ENCODE results near the gene CCDC60.

CCDC60 gene

GRCh38 chr12:119320678-119321077, 13.9 kb upstream of the CCDC60 start:
- no peak overlapping the region for H3K4me3 ChIP-seq (ENCODE audit: low read depth in 1 of 2, low read length in 1 of 2)
- TF ChIP-seq CTCF (IDR thresholded peaks at IDR 0.05), result no peak
- no peaks in the 10 kb centered on the region for H3K9me3 ChIP-seq
- no peaks in the 10 kb centered on the region for H3K27me3 ChIP-seq
- no peak overlapping the region for H3K27ac ChIP-seq
- H3K36me3 ChIP-seq, result no peaks in the 10 kb centered on the region
- H3K4me1 ChIP-seq (ENCODE audit: control insufficient read depth in 1 of 2, insufficient read depth in 1 of 2, low read depth in 1 of 2, low read length in 1 of 2), result no peaks in the 10 kb centered on the region

- no peak overlapping the region for H3K27ac ChIP-seq
- no peak for TF ChIP-seq CTCF (IDR thresholded peaks at IDR 0.05)
- no peaks in the 10 kb centered on the region for H3K27me3 ChIP-seq
- no peaks in the 10 kb centered on the region for H3K36me3 ChIP-seq
- no peaks in the 10 kb centered on the region for H3K9me3 ChIP-seq
- no peaks in the 10 kb centered on the region for H3K4me1 ChIP-seq (ENCODE audit: control insufficient read depth in 1 of 2, insufficient read depth in 1 of 2, low read depth in 1 of 2, low read length in 1 of 2)
- H3K4me3 ChIP-seq (ENCODE audit: low read depth in 1 of 2, low read length in 1 of 2), result no peak overlapping the region
Observed at GRCh38 chr12:119322301-119322723, 12.2 kb upstream of the CCDC60 start.

GRCh38 chr12:119325813-119326212, 8.7 kb upstream of the CCDC60 start:
- no peaks in the 10 kb centered on the region for H3K9me3 ChIP-seq
- H3K27me3 ChIP-seq, result no peaks in the 10 kb centered on the region
- no peak overlapping the region for H3K4me3 ChIP-seq (ENCODE audit: low read depth in 1 of 2, low read length in 1 of 2)
- no peak for TF ChIP-seq CTCF (IDR thresholded peaks at IDR 0.05)
- no peaks in the 10 kb centered on the region for H3K4me1 ChIP-seq (ENCODE audit: control insufficient read depth in 1 of 2, insufficient read depth in 1 of 2, low read depth in 1 of 2, low read length in 1 of 2)
- no peak overlapping the region for H3K27ac ChIP-seq
- H3K36me3 ChIP-seq, result no peaks in the 10 kb centered on the region

GRCh38 chr12:119326341-119326740, 8.2 kb upstream of the CCDC60 start:
- H3K4me3 ChIP-seq (ENCODE audit: low read depth in 1 of 2, low read length in 1 of 2), result no peak overlapping the region
- H3K27me3 ChIP-seq, result no peaks in the 10 kb centered on the region
- no peaks in the 10 kb centered on the region for H3K4me1 ChIP-seq (ENCODE audit: control insufficient read depth in 1 of 2, insufficient read depth in 1 of 2, low read depth in 1 of 2, low read length in 1 of 2)
- H3K27ac ChIP-seq, result no peak overlapping the region
- H3K9me3 ChIP-seq, result no peaks in the 10 kb centered on the region
- no peak for TF ChIP-seq CTCF (IDR thresholded peaks at IDR 0.05)
- H3K36me3 ChIP-seq, result no peaks in the 10 kb centered on the region

GRCh38 chr12:119327471-119327870, 7.1 kb upstream of the CCDC60 start:
- Histone ChIP-seq H3K9me3 (no peaks in the 10 kb centered on the region), H3K4me3 (ENCODE audit: low read depth in 1 of 2, low read length in 1 of 2) (no peak overlapping the region), H3K27ac (no peak overlapping the region), H3K27me3 (peaks cover 2% of the 10 kb centered on the region), H3K4me1 (ENCODE audit: control insufficient read depth in 1 of 2, insufficient read depth in 1 of 2, low read depth in 1 of 2, low read length in 1 of 2) (no peaks in the 10 kb centered on the region), H3K36me3 (no peaks in the 10 kb centered on the region)
- TF ChIP-seq CTCF (IDR thresholded peaks at IDR 0.05), result no peak

- Histone ChIP-seq H3K4me3 (ENCODE audit: low read depth in 1 of 2, low read length in 1 of 2) (no peak overlapping the region), H3K27ac (no peak overlapping the region), H3K27me3 (peaks cover 6% of the 10 kb centered on the region), H3K4me1 (ENCODE audit: control insufficient read depth in 1 of 2, insufficient read depth in 1 of 2, low read depth in 1 of 2, low read length in 1 of 2) (no peaks in the 10 kb centered on the region), H3K9me3 (no peaks in the 10 kb centered on the region), H3K36me3 (no peaks in the 10 kb centered on the region)
- no peak for TF ChIP-seq CTCF (IDR thresholded peaks at IDR 0.05)
Observed at GRCh38 chr12:119328111-119328510, 6.4 kb upstream of the CCDC60 start.
